Gastrocnemius medialis (tissue), 4 donors: ENCODE results near the gene TMTC1.

Experiments used
- CTCF ChIP-seq, 5 experiments: fragments of 450-650 bp in 3 of 5; fragments of 200-600 bp in 2 of 5; sonication (generic) in 2 of 5; IDR thresholded peaks in 4 of 5; conservative IDR thresholded peaks in 1 of 5; 1 replicate in 4 of 5; 2 replicates in 1 of 5; pipeline ENCODE4 v1.5.1; 2016 to 2019; ENCODE audit warnings: antibody characterized with exemption in 5 of 5, mild to moderate bottlenecking in 3 of 5, moderate library complexity in 3 of 5
- POLR2A ChIP-seq, 2 donors: fragments of 450-650 bp; IDR thresholded peaks; one replicate each; pipeline ENCODE4 v1.6.1; 2017; ENCODE audit warnings: antibody characterized with exemption in 2 of 2, mild to moderate bottlenecking in 2 of 2, moderate library complexity in 2 of 2

GRCh38 chr12:29517264-29517663 is 266.5 kb downstream of the TMTC1 start:
- TF ChIP-seq CTCF (IDR thresholded peaks at IDR 0.05 in 4 of 5, conservative IDR thresholded peaks at IDR 0.05 in 1 of 5) (no peak), POLR2A (IDR thresholded peaks at IDR 0.05) (no peak)
